ENCODE data around the gene NLGN1. TPM values are rescaled to one million over a fixed set of nuclear protein-coding genes. Genes with fewer than 3 reads are reported as not detected.
"Not testable (repeated sequence)": the region's sequence is repeated elsewhere in the genome, so short reads cannot be mapped to it uniquely, and the experiment has no call there.

NLGN1 gene
- polyA plus RNA-seq, 4 donors = 0.92 to 1.8 TPM; not detected in 2

- Histone ChIP-seq H3K4me1 (ENCODE audit: control insufficient read depth in 3 of 3, insufficient read depth in 2 of 3, low read depth in 1 of 3, low read length in 2 of 3) (no peaks in the 10 kb centered on the region), H3K9me3 (ENCODE audit: control insufficient read depth in 2 of 2, insufficient read depth in 1 of 2, low read depth in 1 of 2, low read length in 1 of 2) (no peaks in the 10 kb centered on the region), H3K36me3 (ENCODE audit: control insufficient read depth in 3 of 3, insufficient read depth in 2 of 3, low read depth in 1 of 3, low read length in 3 of 3) (no peaks in the 10 kb centered on the region), H3K27me3 (ENCODE audit: control insufficient read depth in 3 of 3, insufficient read depth in 3 of 3, low read length in 3 of 3) (no peaks in the 10 kb centered on the region), H3K4me3 (ENCODE audit: low read depth in 1 of 3, low read length in 3 of 3) (no peak overlapping the region), H3K27ac (ENCODE audit: low read depth in 1 of 3, low read length in 2 of 3) (no peak overlapping the region)
- FAIRE-seq = no peak
- WGBS, 3 donors = 25 to 32% (median 28%) methylated on average over 4 of the region's 4 CpGs
- DNase-seq = peak in 1 of 2 donors; percentile 7
Observed at GRCh38 chr3:173502983-173503568, 105.5 kb downstream of the NLGN1 start.

- FAIRE-seq (no peak), DNase-seq (no peak)
- Histone ChIP-seq H3K4me1 (ENCODE audit: control insufficient read depth in 3 of 3, insufficient read depth in 2 of 3, low read depth in 1 of 3, low read length in 2 of 3) (no peaks in the 10 kb centered on the region), H3K9me3 (ENCODE audit: control insufficient read depth in 2 of 2, insufficient read depth in 1 of 2, low read depth in 1 of 2, low read length in 1 of 2) (no peaks in the 10 kb centered on the region), H3K27me3 (ENCODE audit: control insufficient read depth in 3 of 3, insufficient read depth in 3 of 3, low read length in 3 of 3) (no peaks in the 10 kb centered on the region), H3K4me3 (ENCODE audit: low read depth in 1 of 3, low read length in 3 of 3) (no peak overlapping the region), H3K27ac (ENCODE audit: low read depth in 1 of 3, low read length in 2 of 3) (no peak overlapping the region), H3K36me3 (ENCODE audit: control insufficient read depth in 3 of 3, insufficient read depth in 2 of 3, low read depth in 1 of 3, low read length in 3 of 3) (no peaks in the 10 kb centered on the region)
- 58 to 68% (median 67%) methylated on average over 4 of the region's 4 CpGs for WGBS, 3 donors
Observed at GRCh38 chr3:173510565-173510964, 113.0 kb downstream of the NLGN1 start.

GRCh38 chr3:173513123-173513522 is 115.6 kb downstream of the NLGN1 start:
- DNase-seq (no peak), FAIRE-seq (no peak)
- no peak overlapping the region for H3K27ac ChIP-seq (ENCODE audit: low read depth in 1 of 3, low read length in 2 of 3)
- no peaks in the 10 kb centered on the region for H3K27me3 ChIP-seq (ENCODE audit: control insufficient read depth in 3 of 3, insufficient read depth in 3 of 3, low read length in 3 of 3)
- H3K4me1 ChIP-seq (ENCODE audit: control insufficient read depth in 3 of 3, insufficient read depth in 2 of 3, low read depth in 1 of 3, low read length in 2 of 3) = no peaks in the 10 kb centered on the region
- no peaks in the 10 kb centered on the region for H3K36me3 ChIP-seq (ENCODE audit: control insufficient read depth in 3 of 3, insufficient read depth in 2 of 3, low read depth in 1 of 3, low read length in 3 of 3)
- no peaks in the 10 kb centered on the region for H3K9me3 ChIP-seq (ENCODE audit: control insufficient read depth in 2 of 2, insufficient read depth in 1 of 2, low read depth in 1 of 2, low read length in 1 of 2)
- 65 to 81% (median 67%) methylated on average over 1 of the region's 1 CpG for WGBS, 3 donors
- no peak overlapping the region for H3K4me3 ChIP-seq (ENCODE audit: low read depth in 1 of 3, low read length in 3 of 3)

GRCh38 chr3:173529062-173529711 is 131.6 kb downstream of the NLGN1 start:
- DNase-seq (peak; percentile 9 to 31), FAIRE-seq (no peak)
- Histone ChIP-seq H3K27me3 (ENCODE audit: control insufficient read depth in 3 of 3, insufficient read depth in 3 of 3, low read length in 3 of 3) (no peaks in the 10 kb centered on the region), H3K27ac (ENCODE audit: low read depth in 1 of 3, low read length in 2 of 3) (no peak overlapping the region), H3K4me3 (ENCODE audit: low read depth in 1 of 3, low read length in 3 of 3) (no peak overlapping the region), H3K36me3 (ENCODE audit: control insufficient read depth in 3 of 3, insufficient read depth in 2 of 3, low read depth in 1 of 3, low read length in 3 of 3) (no peaks in the 10 kb centered on the region), H3K9me3 (ENCODE audit: control insufficient read depth in 2 of 2, insufficient read depth in 1 of 2, low read depth in 1 of 2, low read length in 1 of 2) (no peaks in the 10 kb centered on the region), H3K4me1 (ENCODE audit: control insufficient read depth in 3 of 3, insufficient read depth in 2 of 3, low read depth in 1 of 3, low read length in 2 of 3) (no peaks in the 10 kb centered on the region)
- 34 to 48% (median 37%) methylated on average over 8 of the region's 8 CpGs for WGBS, 3 donors

GRCh38 chr3:173531602-173532001 is 134.1 kb downstream of the NLGN1 start:
- Histone ChIP-seq H3K9me3 (ENCODE audit: control insufficient read depth in 2 of 2, insufficient read depth in 1 of 2, low read depth in 1 of 2, low read length in 1 of 2) (no peaks in the 10 kb centered on the region), H3K4me1 (ENCODE audit: control insufficient read depth in 3 of 3, insufficient read depth in 2 of 3, low read depth in 1 of 3, low read length in 2 of 3) (no peaks in the 10 kb centered on the region), H3K36me3 (ENCODE audit: control insufficient read depth in 3 of 3, insufficient read depth in 2 of 3, low read depth in 1 of 3, low read length in 3 of 3) (no peaks in the 10 kb centered on the region), H3K4me3 (ENCODE audit: low read depth in 1 of 3, low read length in 3 of 3) (no peak overlapping the region), H3K27ac (ENCODE audit: low read depth in 1 of 3, low read length in 2 of 3) (no peak overlapping the region), H3K27me3 (ENCODE audit: control insufficient read depth in 3 of 3, insufficient read depth in 3 of 3, low read length in 3 of 3) (no peaks in the 10 kb centered on the region)
- FAIRE-seq (no peak), DNase-seq (no peak)
- 89 to 90% (median 89%) methylated on average over 1 of the region's 1 CpG for WGBS, 3 donors

- FAIRE-seq (no peak), DNase-seq (no peak)
- Histone ChIP-seq H3K9me3 (ENCODE audit: control insufficient read depth in 2 of 2, insufficient read depth in 1 of 2, low read depth in 1 of 2, low read length in 1 of 2) (no peaks in the 10 kb centered on the region), H3K4me3 (ENCODE audit: low read depth in 1 of 3, low read length in 3 of 3) (no peak overlapping the region), H3K27ac (ENCODE audit: low read depth in 1 of 3, low read length in 2 of 3) (no peak overlapping the region), H3K27me3 (ENCODE audit: control insufficient read depth in 3 of 3, insufficient read depth in 3 of 3, low read length in 3 of 3) (no peaks in the 10 kb centered on the region), H3K36me3 (ENCODE audit: control insufficient read depth in 3 of 3, insufficient read depth in 2 of 3, low read depth in 1 of 3, low read length in 3 of 3) (no peaks in the 10 kb centered on the region), H3K4me1 (ENCODE audit: control insufficient read depth in 3 of 3, insufficient read depth in 2 of 3, low read depth in 1 of 3, low read length in 2 of 3) (no peaks in the 10 kb centered on the region)
- 95 to 96% (median 95%) methylated on average over 5 of the region's 5 CpGs for WGBS, 3 donors
Observed at GRCh38 chr3:173538410-173538809, 140.9 kb downstream of the NLGN1 start.

GRCh38 chr3:173545590-173545989 is 148.0 kb downstream of the NLGN1 start:
- H3K27me3 ChIP-seq (ENCODE audit: control insufficient read depth in 3 of 3, insufficient read depth in 3 of 3, low read length in 3 of 3); FAIRE-seq; H3K4me1 ChIP-seq (ENCODE audit: control insufficient read depth in 3 of 3, insufficient read depth in 2 of 3, low read depth in 1 of 3, low read length in 2 of 3); H3K36me3 ChIP-seq (ENCODE audit: control insufficient read depth in 3 of 3, insufficient read depth in 2 of 3, low read depth in 1 of 3, low read length in 3 of 3); H3K4me3 ChIP-seq (ENCODE audit: low read depth in 1 of 3, low read length in 3 of 3); DNase-seq; H3K27ac ChIP-seq (ENCODE audit: low read depth in 1 of 3, low read length in 2 of 3); H3K9me3 ChIP-seq (ENCODE audit: control insufficient read depth in 2 of 2, insufficient read depth in 1 of 2, low read depth in 1 of 2, low read length in 1 of 2): not testable (repeated sequence)
- 85 to 94% (median 86%) methylated on average over 2 of the region's 2 CpGs for WGBS, 3 donors

- Histone ChIP-seq H3K27ac (ENCODE audit: low read depth in 1 of 3, low read length in 2 of 3) (no peak overlapping the region), H3K9me3 (ENCODE audit: control insufficient read depth in 2 of 2, insufficient read depth in 1 of 2, low read depth in 1 of 2, low read length in 1 of 2) (no peaks in the 10 kb centered on the region), H3K4me1 (ENCODE audit: control insufficient read depth in 3 of 3, insufficient read depth in 2 of 3, low read depth in 1 of 3, low read length in 2 of 3) (no peaks in the 10 kb centered on the region), H3K4me3 (ENCODE audit: low read depth in 1 of 3, low read length in 3 of 3) (no peak overlapping the region), H3K36me3 (ENCODE audit: control insufficient read depth in 3 of 3, insufficient read depth in 2 of 3, low read depth in 1 of 3, low read length in 3 of 3) (no peaks in the 10 kb centered on the region), H3K27me3 (ENCODE audit: control insufficient read depth in 3 of 3, insufficient read depth in 3 of 3, low read length in 3 of 3) (no peaks in the 10 kb centered on the region)
- 78 to 87% (median 87%) methylated on average over 6 of the region's 6 CpGs for WGBS, 3 donors
- DNase-seq (no peak), FAIRE-seq (no peak)
Observed at GRCh38 chr3:173547070-173547469, 149.5 kb downstream of the NLGN1 start.

- FAIRE-seq (no peak), DNase-seq (no peak)
- Histone ChIP-seq H3K4me3 (ENCODE audit: low read depth in 1 of 3, low read length in 3 of 3) (no peak overlapping the region), H3K27ac (ENCODE audit: low read depth in 1 of 3, low read length in 2 of 3) (no peak overlapping the region), H3K9me3 (ENCODE audit: control insufficient read depth in 2 of 2, insufficient read depth in 1 of 2, low read depth in 1 of 2, low read length in 1 of 2) (no peaks in the 10 kb centered on the region), H3K27me3 (ENCODE audit: control insufficient read depth in 3 of 3, insufficient read depth in 3 of 3, low read length in 3 of 3) (no peaks in the 10 kb centered on the region), H3K4me1 (ENCODE audit: control insufficient read depth in 3 of 3, insufficient read depth in 2 of 3, low read depth in 1 of 3, low read length in 2 of 3) (no peaks in the 10 kb centered on the region), H3K36me3 (ENCODE audit: control insufficient read depth in 3 of 3, insufficient read depth in 2 of 3, low read depth in 1 of 3, low read length in 3 of 3) (no peaks in the 10 kb centered on the region)
- WGBS, 3 donors = 7 to 45% (median 20%) methylated on average over 2 of the region's 2 CpGs
Observed at GRCh38 chr3:173548261-173548660, 150.7 kb downstream of the NLGN1 start.
